ENCODE measurements around the gene MLLT11. TPM values are rescaled to one million over a fixed set of nuclear protein-coding genes. Genes with fewer than 3 reads are reported as not detected.

The MLLT11 gene
- total RNA-seq, 4 donors from 2014 or later, result 0.47 to 6.6 (median 0.79) TPM

- ATAC-seq (ENCODE audit: low FRiP score), result peak; percentile 62
- DNase-seq (ENCODE audit: low spot score), result no peak
These were observed 2.7 kb downstream of the MLLT11 start for GRCh38 chr1:151062741-151063371.

DNA sequence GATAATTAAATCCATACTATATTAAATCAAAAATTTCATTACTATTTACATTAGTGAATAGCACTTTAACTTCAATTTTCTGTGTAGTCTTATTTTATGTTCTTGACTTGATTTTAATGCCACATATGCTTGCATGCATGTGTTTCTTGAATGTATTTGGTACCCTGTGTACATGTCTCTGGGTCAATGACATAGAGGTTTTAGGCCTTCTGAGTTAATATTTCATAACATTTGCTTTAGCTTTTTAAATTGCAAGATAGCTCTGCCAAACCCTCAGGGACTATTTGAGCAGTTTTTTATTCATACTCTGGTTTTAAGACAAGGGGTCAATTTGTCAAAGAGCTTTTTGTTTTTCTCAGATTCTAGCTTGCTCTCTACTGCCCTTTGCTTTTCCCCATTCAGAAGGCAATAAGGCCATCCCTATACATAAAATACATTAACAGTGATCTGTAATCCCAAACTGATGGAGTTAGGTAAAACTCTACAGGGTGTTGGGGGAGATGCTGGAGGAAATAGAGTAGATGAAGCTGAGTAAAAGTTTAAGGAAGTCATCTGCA lies 5.0 kb downstream of the MLLT11 start:
- TF ChIP-seq CTCF (IDR thresholded peaks at IDR 0.05), result no peak
- ATAC-seq (ENCODE audit: low FRiP score), result no peak
- no peak for DNase-seq (ENCODE audit: low spot score)

More at GRCh38 chr1:151062741-151063371, 2.7 kb downstream of the MLLT11 start:
- no peak for TF ChIP-seq CTCF (IDR thresholded peaks at IDR 0.05)

GRCh38 chr1:151067185-151067584 lies 7.0 kb downstream of the MLLT11 start:
- DNase-seq (ENCODE audit: low spot score) (no peak), ATAC-seq (ENCODE audit: low FRiP score) (no peak)
- TF ChIP-seq CTCF (IDR thresholded peaks at IDR 0.05), result no peak

- DNase-seq (ENCODE audit: low spot score) (no peak), ATAC-seq (ENCODE audit: low FRiP score) (no peak)
- TF ChIP-seq CTCF (IDR thresholded peaks at IDR 0.05), result no peak
These were observed 8.9 kb downstream of the MLLT11 start for GRCh38 chr1:151069103-151069486.

- peak in 1 of 3 donors; percentile 22 for TF ChIP-seq CTCF (IDR thresholded peaks at IDR 0.05)
- ATAC-seq (ENCODE audit: low FRiP score) (peak; percentile 94), DNase-seq (ENCODE audit: low spot score) (peak; percentile 82)
These were observed 10.5 kb downstream of the MLLT11 start, which contains the start of gene GABPB2 for GRCh38 chr1:151070474-151071276. Gene GABPB2 (plus strand): TSS chr1:151070761. CDS start chr1:151088190, 17,429 bp downstream.

DNA sequence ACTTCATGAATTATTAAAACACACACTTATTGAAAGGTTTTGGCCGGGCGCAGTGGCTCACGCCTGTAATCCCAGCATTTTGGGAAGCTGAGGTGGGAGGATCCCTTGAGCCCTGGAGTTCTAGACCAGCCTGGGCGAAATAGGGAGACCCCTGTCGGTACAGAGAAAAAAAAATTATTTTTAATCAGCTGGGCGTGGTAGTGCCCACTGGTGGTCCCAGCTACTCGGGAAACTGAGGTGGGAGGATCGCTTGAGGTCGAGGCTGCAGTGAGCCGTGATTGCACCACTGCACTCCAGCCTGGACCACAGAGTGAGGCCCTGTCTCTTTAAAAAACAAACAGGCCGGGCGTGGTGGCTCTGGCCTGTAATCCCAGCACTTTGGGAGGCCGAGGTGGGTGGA lies 12.0 kb downstream of the MLLT11 start:
- TF ChIP-seq CTCF (IDR thresholded peaks at IDR 0.05), result no peak
- no peak for ATAC-seq (ENCODE audit: low FRiP score)
- DNase-seq (ENCODE audit: low spot score), result no peak
